Tibial nerve (tissue), 4 donors: Measurements from ENCODE around the gene HOXD9.

ENCODE experiments used
- EP300 ChIP-seq, 2 donors: sonication (generic); formaldehyde crosslinking; IDR thresholded peaks; one replicate each; pipeline ENCODE4 v1.6.1; 2017; ENCODE audit warnings: antibody characterized with exemption in 2 of 2, mild to moderate bottlenecking in 1 of 2
- POLR2A ChIP-seq, 2 donors: fragments of 450-650 bp; IDR thresholded peaks; one replicate each; pipeline ENCODE4 v1.6.1; 2017; ENCODE audit warnings: antibody characterized with exemption in 2 of 2, mild to moderate bottlenecking in 2 of 2, moderate library complexity in 2 of 2
- TF ChIP-seq, protein P1 (sequence below), 5 experiments: fragments of 200-600 bp in 3 of 5; fragments of 450-650 bp in 2 of 5; sonication (generic) in 3 of 5; IDR thresholded peaks; one replicate each; pipeline ENCODE4 v1.5.1; 2016 to 2019; ENCODE audit warnings: antibody characterized with exemption in 5 of 5, mild to moderate bottlenecking in 3 of 5, moderate library complexity in 2 of 5

DNA sequence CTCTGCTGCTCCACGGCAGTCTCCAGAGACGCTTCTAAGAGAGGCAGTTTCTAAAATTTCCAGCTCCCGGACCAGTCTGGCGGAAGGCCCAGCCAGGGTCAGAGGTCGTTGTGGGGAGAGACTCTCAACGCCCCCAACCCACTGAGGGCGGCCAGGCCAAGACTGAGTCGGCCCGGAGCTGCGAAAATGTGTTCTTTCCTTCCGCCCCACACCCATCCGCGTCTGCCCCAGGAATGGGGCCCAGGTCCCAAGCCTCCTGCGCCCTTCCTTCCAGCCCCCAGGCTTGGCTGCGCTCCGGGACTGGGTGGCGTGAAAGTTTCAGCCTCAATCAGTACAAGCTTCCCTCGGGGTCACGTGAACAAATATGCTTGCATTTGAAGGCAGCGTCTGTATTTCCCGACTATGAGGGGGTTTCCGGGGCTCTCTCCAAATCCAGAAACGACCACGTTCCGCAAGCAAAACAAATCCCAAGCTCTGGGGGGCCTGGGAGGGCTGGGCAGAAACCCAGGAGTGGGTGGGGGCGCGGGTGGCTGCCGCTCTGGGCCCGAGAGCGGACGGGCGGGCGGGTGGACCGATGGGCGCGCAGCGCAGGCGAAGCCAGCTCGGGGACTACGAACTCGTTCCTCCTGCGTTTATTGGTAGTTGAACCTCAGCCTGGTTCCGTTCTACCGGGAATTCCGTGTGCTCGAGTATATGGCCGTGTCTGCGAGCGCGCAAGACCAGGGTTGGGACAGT lies 37.9 kb downstream of the HOXD9 start:
- TF ChIP-seq, protein P1, sequence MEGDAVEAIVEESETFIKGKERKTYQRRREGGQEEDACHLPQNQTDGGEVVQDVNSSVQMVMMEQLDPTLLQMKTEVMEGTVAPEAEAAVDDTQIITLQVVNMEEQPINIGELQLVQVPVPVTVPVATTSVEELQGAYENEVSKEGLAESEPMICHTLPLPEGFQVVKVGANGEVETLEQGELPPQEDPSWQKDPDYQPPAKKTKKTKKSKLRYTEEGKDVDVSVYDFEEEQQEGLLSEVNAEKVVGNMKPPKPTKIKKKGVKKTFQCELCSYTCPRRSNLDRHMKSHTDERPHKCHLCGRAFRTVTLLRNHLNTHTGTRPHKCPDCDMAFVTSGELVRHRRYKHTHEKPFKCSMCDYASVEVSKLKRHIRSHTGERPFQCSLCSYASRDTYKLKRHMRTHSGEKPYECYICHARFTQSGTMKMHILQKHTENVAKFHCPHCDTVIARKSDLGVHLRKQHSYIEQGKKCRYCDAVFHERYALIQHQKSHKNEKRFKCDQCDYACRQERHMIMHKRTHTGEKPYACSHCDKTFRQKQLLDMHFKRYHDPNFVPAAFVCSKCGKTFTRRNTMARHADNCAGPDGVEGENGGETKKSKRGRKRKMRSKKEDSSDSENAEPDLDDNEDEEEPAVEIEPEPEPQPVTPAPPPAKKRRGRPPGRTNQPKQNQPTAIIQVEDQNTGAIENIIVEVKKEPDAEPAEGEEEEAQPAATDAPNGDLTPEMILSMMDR (IDR thresholded peaks at IDR 0.05) = no peak
- peak in 1 of 2 donors; percentile 8 for TF ChIP-seq POLR2A (IDR thresholded peaks at IDR 0.05)
- TF ChIP-seq EP300 (IDR thresholded peaks at IDR 0.05) = no peak
